ENCODE results near the gene EFCAB6. TPM values are rescaled to one million over a fixed set of nuclear protein-coding genes. Genes with fewer than 3 reads are reported as not detected.

Gene EFCAB6
- total and polyA plus RNA-seq, 7 donors: 0.45 to 5.7 (median 1.8) TPM

DNA sequence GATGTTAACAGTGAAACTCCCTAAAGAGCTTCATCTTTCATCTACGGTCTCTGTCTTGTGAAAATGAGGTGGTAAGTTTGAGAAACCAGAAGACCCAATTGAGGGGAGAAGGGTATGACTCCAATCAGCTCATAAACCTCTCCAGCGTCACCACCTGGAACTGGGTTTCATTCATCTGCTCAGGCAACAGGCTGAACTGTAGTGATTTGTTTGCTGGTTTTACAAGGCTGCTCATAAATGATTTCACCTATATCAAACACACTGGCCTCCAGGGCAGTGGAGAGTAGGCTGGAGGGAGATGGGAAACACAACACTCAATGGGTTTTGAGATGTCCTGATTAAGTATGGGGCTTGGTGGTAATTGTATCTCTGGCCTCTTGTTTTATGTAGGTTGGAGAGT lies 79.0 kb downstream of the EFCAB6 start:
- H3K36me3 ChIP-seq: no peaks in the 10 kb centered on the region
- TF ChIP-seq EP300 (IDR thresholded peaks at IDR 0.05) (no peak), POLR2AphosphoS5 (IDR thresholded peaks at IDR 0.05) (no peak), POLR2A (IDR thresholded peaks at IDR 0.05) (no peak)
- TF ChIP-seq, protein P1, sequence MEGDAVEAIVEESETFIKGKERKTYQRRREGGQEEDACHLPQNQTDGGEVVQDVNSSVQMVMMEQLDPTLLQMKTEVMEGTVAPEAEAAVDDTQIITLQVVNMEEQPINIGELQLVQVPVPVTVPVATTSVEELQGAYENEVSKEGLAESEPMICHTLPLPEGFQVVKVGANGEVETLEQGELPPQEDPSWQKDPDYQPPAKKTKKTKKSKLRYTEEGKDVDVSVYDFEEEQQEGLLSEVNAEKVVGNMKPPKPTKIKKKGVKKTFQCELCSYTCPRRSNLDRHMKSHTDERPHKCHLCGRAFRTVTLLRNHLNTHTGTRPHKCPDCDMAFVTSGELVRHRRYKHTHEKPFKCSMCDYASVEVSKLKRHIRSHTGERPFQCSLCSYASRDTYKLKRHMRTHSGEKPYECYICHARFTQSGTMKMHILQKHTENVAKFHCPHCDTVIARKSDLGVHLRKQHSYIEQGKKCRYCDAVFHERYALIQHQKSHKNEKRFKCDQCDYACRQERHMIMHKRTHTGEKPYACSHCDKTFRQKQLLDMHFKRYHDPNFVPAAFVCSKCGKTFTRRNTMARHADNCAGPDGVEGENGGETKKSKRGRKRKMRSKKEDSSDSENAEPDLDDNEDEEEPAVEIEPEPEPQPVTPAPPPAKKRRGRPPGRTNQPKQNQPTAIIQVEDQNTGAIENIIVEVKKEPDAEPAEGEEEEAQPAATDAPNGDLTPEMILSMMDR (IDR thresholded peaks at IDR 0.05): no peak
- WGBS, 2 donors: 23 to 58% methylated on average over 2 of the region's 2 CpGs
- intact Hi-C loops (cut with DNase I): no loop called here
- no peak overlapping the region for H3K4me3 ChIP-seq
- no peak overlapping the region for H3K27ac ChIP-seq
- no peak for DNase-seq
- no peaks in the 10 kb centered on the region for H3K27me3 ChIP-seq
- no peaks in the 10 kb centered on the region for H3K4me1 ChIP-seq
- H3K9me3 ChIP-seq: no peaks in the 10 kb centered on the region

DNA sequence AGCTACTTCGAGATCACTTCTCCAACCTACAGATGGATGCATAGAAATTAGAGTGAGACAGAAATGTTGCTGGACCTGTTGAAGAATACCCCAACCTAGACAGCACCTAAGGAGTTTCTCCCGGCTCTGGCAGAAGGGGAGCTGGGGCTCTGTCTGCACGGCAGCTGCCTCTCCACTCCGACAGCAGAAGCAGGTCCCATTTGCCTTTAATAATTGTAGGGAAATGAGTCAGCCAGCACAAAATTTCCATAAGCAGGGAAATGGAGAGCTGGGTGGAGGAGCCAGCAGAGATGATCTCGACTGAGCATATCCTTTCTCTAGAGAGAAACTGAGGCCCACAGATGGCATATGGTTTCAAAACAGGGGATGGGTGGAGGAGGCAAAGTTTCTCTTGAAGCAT lies 80.1 kb downstream of the EFCAB6 start:
- Histone ChIP-seq H3K4me1 (no peaks in the 10 kb centered on the region), H3K9me3 (no peaks in the 10 kb centered on the region), H3K27me3 (no peaks in the 10 kb centered on the region), H3K36me3 (no peaks in the 10 kb centered on the region), H3K4me3 (no peak overlapping the region), H3K27ac (no peak overlapping the region)
- no peak for DNase-seq
- intact Hi-C loops (cut with DNase I): no loop called here
- WGBS, 2 donors: 81 to 84% methylated on average over 5 of the region's 5 CpGs
- TF ChIP-seq POLR2AphosphoS5 (IDR thresholded peaks at IDR 0.05) (no peak), EP300 (IDR thresholded peaks at IDR 0.05) (no peak), POLR2A (IDR thresholded peaks at IDR 0.05) (no peak)
- TF ChIP-seq, protein P1 (IDR thresholded peaks at IDR 0.05): no peak

DNA sequence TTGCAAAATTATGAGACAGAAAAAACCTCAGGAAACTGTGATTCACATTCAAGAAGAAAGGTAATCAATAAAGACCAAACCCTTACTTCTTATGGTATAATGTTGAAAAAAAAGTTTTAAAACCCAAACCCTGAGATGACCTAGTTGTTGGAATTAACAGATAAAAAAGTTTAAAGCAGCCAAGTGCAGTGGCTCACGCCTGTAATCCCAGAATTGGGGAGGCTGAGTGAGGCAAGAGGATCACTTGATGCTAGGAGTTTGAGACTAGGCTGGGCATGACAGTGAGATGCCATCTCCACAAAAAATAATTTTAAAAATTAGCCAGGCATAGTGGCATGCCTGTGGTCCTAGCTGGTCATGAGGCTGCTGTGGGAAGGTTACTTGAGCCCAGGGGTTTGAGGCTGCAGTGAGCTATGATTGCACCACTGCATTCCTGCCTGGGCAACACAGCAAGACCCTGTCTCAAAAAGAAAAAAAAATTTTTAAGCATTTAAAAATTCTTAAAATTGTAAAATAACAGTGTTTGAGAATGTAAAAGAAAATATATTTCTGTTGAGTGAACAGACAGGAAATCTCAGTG lies 85.1 kb downstream of the EFCAB6 start:
- Histone ChIP-seq H3K36me3 (no peaks in the 10 kb centered on the region), H3K4me3 (no peak overlapping the region), H3K9me3 (no peaks in the 10 kb centered on the region), H3K4me1 (peaks cover 0 to 9% (median 0%) of the 10 kb centered on the region in 4 donors), H3K27ac (no peak overlapping the region), H3K27me3 (no peaks in the 10 kb centered on the region)
- TF ChIP-seq POLR2A (IDR thresholded peaks at IDR 0.05): no peak
- TF ChIP-seq POLR2AphosphoS5 (IDR thresholded peaks at IDR 0.05): no peak
- TF ChIP-seq, protein P1 (IDR thresholded peaks at IDR 0.05): no peak
- TF ChIP-seq EP300 (IDR thresholded peaks at IDR 0.05): no peak
- no peak for DNase-seq
- 73 to 92% methylated on average over 1 of the region's 1 CpG for WGBS, 2 donors
- intact Hi-C loops (cut with DNase I): no loop called here

DNA sequence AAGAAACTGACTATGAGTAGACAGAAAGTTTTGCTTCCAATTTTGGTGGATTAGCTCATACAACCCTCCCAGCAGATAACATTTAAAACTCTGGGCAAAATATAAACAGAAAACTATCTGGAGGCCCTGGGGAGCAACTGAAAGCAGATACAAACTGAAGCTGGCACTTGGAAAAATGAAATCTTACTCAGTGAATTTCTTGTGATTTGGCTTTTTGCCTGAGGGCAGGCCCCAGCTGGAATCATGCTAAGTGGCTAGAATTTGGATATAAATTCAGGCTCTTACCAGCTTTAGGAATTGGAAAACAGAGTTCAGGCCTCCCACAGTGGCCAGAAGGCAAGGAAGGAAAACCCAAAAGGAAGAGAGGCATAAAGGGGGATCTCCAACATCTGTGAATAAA lies 85.8 kb downstream of the EFCAB6 start:
- Histone ChIP-seq H3K4me3 (no peak overlapping the region), H3K9me3 (no peaks in the 10 kb centered on the region), H3K36me3 (no peaks in the 10 kb centered on the region), H3K4me1 (peaks cover 0 to 9% (median 0%) of the 10 kb centered on the region in 4 donors), H3K27ac (peak overlapping the region in 1 of 4 donors; percentile 30), H3K27me3 (no peaks in the 10 kb centered on the region)
- no peak for DNase-seq
- TF ChIP-seq POLR2A (IDR thresholded peaks at IDR 0.05): no peak
- TF ChIP-seq, protein P1 (IDR thresholded peaks at IDR 0.05): no peak
- no peak for TF ChIP-seq EP300 (IDR thresholded peaks at IDR 0.05)
- TF ChIP-seq POLR2AphosphoS5 (IDR thresholded peaks at IDR 0.05): no peak
- intact Hi-C loops (cut with DNase I): no loop called here

DNA sequence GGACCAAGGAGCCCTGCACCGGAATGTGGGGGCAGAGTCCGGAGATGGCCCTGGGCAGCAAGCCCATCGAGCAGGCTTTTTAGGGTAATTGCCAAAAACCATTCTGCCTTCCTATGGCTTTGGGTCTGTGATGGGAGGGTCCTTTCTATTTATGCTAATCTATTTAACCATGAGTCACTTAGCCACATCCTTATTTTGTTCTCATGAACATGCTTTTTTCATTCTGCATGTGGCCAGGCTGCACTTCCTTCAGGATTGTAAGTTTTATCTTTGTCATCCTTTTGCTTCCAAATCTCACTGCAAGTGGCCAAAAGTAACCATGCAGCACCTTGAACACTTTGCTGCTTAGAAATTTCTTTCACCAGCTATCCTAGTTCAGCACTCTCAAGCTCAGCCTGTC lies 88.3 kb downstream of the EFCAB6 start:
- no peaks in the 10 kb centered on the region for H3K27me3 ChIP-seq
- H3K4me1 ChIP-seq: peaks cover 0 to 9% (median 0%) of the 10 kb centered on the region in 4 donors
- no peak overlapping the region for H3K27ac ChIP-seq
- intact Hi-C loops (cut with DNase I): no loop called here
- DNase-seq: no peak
- H3K36me3 ChIP-seq: no peaks in the 10 kb centered on the region
- no peaks in the 10 kb centered on the region for H3K9me3 ChIP-seq
- H3K4me3 ChIP-seq: no peak overlapping the region
- WGBS, 2 donors: 70 to 71% methylated on average over 3 of the region's 3 CpGs
- TF ChIP-seq, protein P1 (IDR thresholded peaks at IDR 0.05): no peak
- TF ChIP-seq POLR2A (IDR thresholded peaks at IDR 0.05) (no peak), POLR2AphosphoS5 (IDR thresholded peaks at IDR 0.05) (no peak), EP300 (IDR thresholded peaks at IDR 0.05) (no peak)
